Fibroblast of lung (primary cell): ENCODE data around the gene KCNIP1. TPM values are rescaled to one million over a fixed set of nuclear protein-coding genes. Genes with fewer than 3 reads are reported as not detected.

Experiments used
- DNase-seq, 2 donors: peaks; one replicate each; pipeline versions ENCODE4 v3.0.0 to v3.0.0-alpha.2; 2010; ENCODE audit warnings: low read depth in 2 of 2
- H2AFZ ChIP-seq: 2 replicates; pipeline ENCODE4 v1.5.1; 2012; ENCODE audit warnings: low read length, control low read depth, inconsistent platforms
- H3K27ac ChIP-seq: 2 replicates; pipeline ENCODE4 v1.5.1; 2011; ENCODE audit warnings: low read length, control low read depth; ENCODE audit not compliant: insufficient read depth
- H3K27me3 ChIP-seq: 2 replicates; pipeline ENCODE4 v1.5.1; 2011; ENCODE audit warnings: mild to moderate bottlenecking, low read length; ENCODE audit not compliant: control insufficient read depth, insufficient read depth
- H3K36me3 ChIP-seq: 2 replicates; pipeline ENCODE4 v1.5.1; 2011; ENCODE audit warnings: low read length; ENCODE audit not compliant: control insufficient read depth, insufficient read depth
- H3K4me1 ChIP-seq: 2 replicates; pipeline ENCODE4 v1.5.1; 2011; ENCODE audit warnings: low read length; ENCODE audit not compliant: control insufficient read depth, insufficient read depth; ENCODE audit errors: extremely low read depth
- H3K4me2 ChIP-seq: 2 replicates; pipeline ENCODE4 v1.5.1; 2011; ENCODE audit warnings: low read length, control low read depth; ENCODE audit not compliant: insufficient read depth; ENCODE audit errors: extremely low read depth
- H3K4me3 ChIP-seq, 4 experiments: fragments of 200-600 bp in 1 of 4; sonication (generic) in 1 of 4; replicated peaks in 1 of 4; 2 replicates each; pipeline ENCODE4 v1.5.1; 2011 to 2016; ENCODE audit warnings: low read length in 4 of 4, low read depth in 3 of 4, mild to moderate bottlenecking in 3 of 4, control low read depth in 2 of 4, inconsistent platforms in 1 of 4, mixed read lengths in 1 of 4; ENCODE audit not compliant: insufficient read depth in 1 of 4; ENCODE audit errors: control extremely low read depth in 1 of 4
- H3K79me2 ChIP-seq: 2 replicates; pipeline ENCODE4 v1.5.1; 2012; ENCODE audit warnings: mild to moderate bottlenecking, low read length, inconsistent platforms; ENCODE audit not compliant: control insufficient read depth, insufficient read depth
- H3K9ac ChIP-seq: 2 replicates; pipeline ENCODE4 v1.5.1; 2011; ENCODE audit warnings: mild to moderate bottlenecking, low read length, control low read depth; ENCODE audit not compliant: insufficient read depth
- H3K9me3 ChIP-seq: 2 replicates; pipeline ENCODE4 v1.5.1; 2012; ENCODE audit warnings: low read depth, low read length; ENCODE audit not compliant: control insufficient read depth, insufficient read depth
- H4K20me1 ChIP-seq: 2 replicates; pipeline ENCODE4 v1.5.1; 2011; ENCODE audit warnings: low read length; ENCODE audit not compliant: control insufficient read depth, insufficient read depth; ENCODE audit errors: extremely low read depth
- EZH2 ChIP-seq: IDR thresholded peaks from 2 replicates; pipeline ENCODE4 v1.5.1; 2012; ENCODE audit warnings: low read length, control low read depth, mild to moderate bottlenecking; ENCODE audit errors: missing control alignments
- polyA plus RNA-seq, 2 donors: library from polyadenylated mRNA; depleted of rRNA in 1 of 2; stranded (reverse) in 1 of 2; unstranded in 1 of 2; fragments of >200 nt; gene quantifications; 2 replicates each; pipeline ENCODE4 v1.2.1, GENCODE V29; 2011 to 2012; ENCODE audit warnings: missing spikeins in 1 of 2
- total RNA-seq: library from RNA; depleted of rRNA; stranded (reverse); fragments of >200 nt; gene quantifications from 2 replicates; pipeline ENCODE4 v1.2.1, GENCODE V29; 2014
- TF ChIP-seq, protein P1 (sequence below), 2 donors: IDR thresholded peaks in 1 of 2; conservative IDR thresholded peaks in 1 of 2; 1 replicate in 1 of 2; 2 replicates in 1 of 2; pipeline ENCODE4 v1.5.1; 2011 to 2012; ENCODE audit warnings: low read length in 2 of 2, control low read depth in 1 of 2, inconsistent platforms in 1 of 2, low read depth in 1 of 2, mild to moderate bottlenecking in 1 of 2

Gene KCNIP1
- total and polyA plus RNA-seq, 2 donors (not counting 1 experiment from before 2014, with no cell fraction given), result not detected

DNA sequence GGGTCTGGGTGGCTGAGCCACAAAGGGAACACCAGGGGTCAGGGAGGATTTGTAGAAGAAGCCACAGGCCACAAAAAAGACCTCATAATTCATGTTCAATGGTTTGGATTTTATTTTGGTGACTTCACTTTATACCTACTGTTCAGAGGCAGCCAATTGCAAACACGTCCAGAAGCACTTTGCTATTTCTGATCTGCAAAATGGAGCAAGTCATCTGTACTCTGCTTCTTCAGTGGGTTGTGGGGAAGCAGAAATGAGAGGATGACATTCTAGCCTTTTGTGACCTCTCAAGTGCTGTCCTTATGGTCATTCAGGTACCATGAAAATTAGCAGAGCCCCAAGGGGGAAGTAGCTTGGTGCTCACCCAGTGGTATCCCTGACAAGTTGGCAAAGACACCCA is 2.5 kb upstream of the KCNIP1 start:
- no peak overlapping the region for H3K9ac ChIP-seq
- DNase-seq, result no peak
- no peak overlapping the region for H3K27ac ChIP-seq
- H4K20me1 ChIP-seq, result no peaks in the 10 kb centered on the region
- no peaks in the 10 kb centered on the region for H3K4me1 ChIP-seq
- no peaks in the 10 kb centered on the region for H3K79me2 ChIP-seq
- H3K27me3 ChIP-seq, result no peaks in the 10 kb centered on the region
- H3K4me2 ChIP-seq, result no peak overlapping the region
- no peak overlapping the region for H2AFZ ChIP-seq
- H3K9me3 ChIP-seq, result no peaks in the 10 kb centered on the region
- no peak overlapping the region for H3K4me3 ChIP-seq
- H3K36me3 ChIP-seq, result no peaks in the 10 kb centered on the region
- TF ChIP-seq, protein P1, sequence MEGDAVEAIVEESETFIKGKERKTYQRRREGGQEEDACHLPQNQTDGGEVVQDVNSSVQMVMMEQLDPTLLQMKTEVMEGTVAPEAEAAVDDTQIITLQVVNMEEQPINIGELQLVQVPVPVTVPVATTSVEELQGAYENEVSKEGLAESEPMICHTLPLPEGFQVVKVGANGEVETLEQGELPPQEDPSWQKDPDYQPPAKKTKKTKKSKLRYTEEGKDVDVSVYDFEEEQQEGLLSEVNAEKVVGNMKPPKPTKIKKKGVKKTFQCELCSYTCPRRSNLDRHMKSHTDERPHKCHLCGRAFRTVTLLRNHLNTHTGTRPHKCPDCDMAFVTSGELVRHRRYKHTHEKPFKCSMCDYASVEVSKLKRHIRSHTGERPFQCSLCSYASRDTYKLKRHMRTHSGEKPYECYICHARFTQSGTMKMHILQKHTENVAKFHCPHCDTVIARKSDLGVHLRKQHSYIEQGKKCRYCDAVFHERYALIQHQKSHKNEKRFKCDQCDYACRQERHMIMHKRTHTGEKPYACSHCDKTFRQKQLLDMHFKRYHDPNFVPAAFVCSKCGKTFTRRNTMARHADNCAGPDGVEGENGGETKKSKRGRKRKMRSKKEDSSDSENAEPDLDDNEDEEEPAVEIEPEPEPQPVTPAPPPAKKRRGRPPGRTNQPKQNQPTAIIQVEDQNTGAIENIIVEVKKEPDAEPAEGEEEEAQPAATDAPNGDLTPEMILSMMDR (conservative IDR thresholded peaks at IDR 0.05 in 1 of 2, IDR thresholded peaks at IDR 0.05 in 1 of 2; ENCODE audit: low read depth in 1 of 2, low read length in 2 of 2), result no peak
- no peak for TF ChIP-seq EZH2

DNA sequence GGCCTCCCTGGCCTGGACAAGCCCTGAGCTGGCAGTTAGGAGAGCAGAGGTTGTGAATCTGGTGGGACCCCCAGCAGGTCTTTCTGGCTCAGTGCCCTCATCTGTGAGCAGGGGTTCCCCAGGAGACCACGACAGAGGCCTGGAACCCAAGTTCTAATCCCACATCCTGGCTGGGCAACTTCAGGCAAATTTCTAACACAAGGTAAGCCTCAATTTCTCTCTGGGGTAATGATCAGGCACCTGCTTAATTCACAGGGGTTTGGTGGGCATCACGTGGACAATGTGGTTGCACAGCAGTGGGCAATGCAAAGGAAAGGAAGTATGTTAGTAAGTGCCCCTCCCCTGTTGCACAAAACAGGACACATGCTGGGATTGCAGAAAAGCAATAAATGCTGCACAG is 1.9 kb upstream of the KCNIP1 start:
- H3K79me2 ChIP-seq, result no peaks in the 10 kb centered on the region
- no peaks in the 10 kb centered on the region for H3K36me3 ChIP-seq
- TF ChIP-seq EZH2, result no peak
- TF ChIP-seq, protein P1 (conservative IDR thresholded peaks at IDR 0.05 in 1 of 2, IDR thresholded peaks at IDR 0.05 in 1 of 2; ENCODE audit: low read depth in 1 of 2, low read length in 2 of 2), result no peak
- H2AFZ ChIP-seq, result no peak overlapping the region
- no peaks in the 10 kb centered on the region for H4K20me1 ChIP-seq
- no peaks in the 10 kb centered on the region for H3K4me1 ChIP-seq
- no peak for DNase-seq
- H3K27me3 ChIP-seq, result no peaks in the 10 kb centered on the region
- H3K4me3 ChIP-seq, result no peak overlapping the region
- H3K9ac ChIP-seq, result no peak overlapping the region
- no peaks in the 10 kb centered on the region for H3K9me3 ChIP-seq
- no peak overlapping the region for H3K4me2 ChIP-seq
- no peak overlapping the region for H3K27ac ChIP-seq

DNA sequence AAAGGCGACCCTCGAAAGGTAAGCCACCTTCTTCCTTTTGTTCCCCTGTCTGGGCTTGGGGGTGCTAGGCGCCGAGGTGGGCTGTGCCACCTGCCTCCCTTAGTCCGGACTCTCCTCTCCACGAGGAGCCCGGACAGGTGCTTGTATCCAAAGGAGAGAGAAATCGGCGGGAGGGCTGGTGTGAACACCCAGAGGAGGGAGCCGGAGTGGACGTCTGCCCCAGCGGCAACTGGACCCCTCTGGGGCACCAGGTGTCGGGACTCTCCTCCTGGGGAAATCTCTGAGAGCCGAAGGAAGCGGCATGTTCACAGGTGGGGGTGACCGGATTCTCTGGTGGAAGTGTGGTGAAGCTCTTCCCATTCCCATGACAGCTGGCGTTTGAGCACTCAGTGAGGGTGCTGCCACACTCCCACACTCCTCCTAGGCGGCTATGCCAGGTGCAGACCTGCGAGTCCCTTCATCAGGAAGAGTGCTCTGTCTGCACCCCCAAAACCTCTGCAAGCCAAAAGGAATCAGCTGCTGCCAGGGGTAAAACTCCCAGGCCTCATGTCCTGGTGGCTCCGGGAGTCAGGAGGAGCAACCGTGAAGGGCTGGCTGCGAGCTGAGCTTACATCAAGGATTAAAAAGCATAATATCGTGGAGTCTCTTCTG is 921 bp downstream of the KCNIP1 start:
- DNase-seq, result no peak
- no peak overlapping the region for H3K27ac ChIP-seq
- H3K4me1 ChIP-seq, result no peaks in the 10 kb centered on the region
- no peak overlapping the region for H3K4me2 ChIP-seq
- no peaks in the 10 kb centered on the region for H4K20me1 ChIP-seq
- no peaks in the 10 kb centered on the region for H3K79me2 ChIP-seq
- H3K36me3 ChIP-seq, result no peaks in the 10 kb centered on the region
- H3K9me3 ChIP-seq, result no peaks in the 10 kb centered on the region
- no peak for TF ChIP-seq EZH2
- TF ChIP-seq, protein P1 (conservative IDR thresholded peaks at IDR 0.05 in 1 of 2, IDR thresholded peaks at IDR 0.05 in 1 of 2; ENCODE audit: low read depth in 1 of 2, low read length in 2 of 2), result no peak
- H2AFZ ChIP-seq, result no peak overlapping the region
- no peak overlapping the region for H3K9ac ChIP-seq
- H3K27me3 ChIP-seq, result no peaks in the 10 kb centered on the region
- H3K4me3 ChIP-seq, result no peak overlapping the region
